GM18519 (cell line): ENCODE data around the gene RTKN2.

Experiments used
- ATAC-seq: cut with Tn5 transposase; IDR thresholded peaks from one replicate; pipeline ENCODE4 v1.9.1; 2021; ENCODE audit warnings: mild to moderate bottlenecking, moderate library complexity; ENCODE audit not compliant: unreplicated experiment, low FRiP score

Gene RTKN2

DNA sequence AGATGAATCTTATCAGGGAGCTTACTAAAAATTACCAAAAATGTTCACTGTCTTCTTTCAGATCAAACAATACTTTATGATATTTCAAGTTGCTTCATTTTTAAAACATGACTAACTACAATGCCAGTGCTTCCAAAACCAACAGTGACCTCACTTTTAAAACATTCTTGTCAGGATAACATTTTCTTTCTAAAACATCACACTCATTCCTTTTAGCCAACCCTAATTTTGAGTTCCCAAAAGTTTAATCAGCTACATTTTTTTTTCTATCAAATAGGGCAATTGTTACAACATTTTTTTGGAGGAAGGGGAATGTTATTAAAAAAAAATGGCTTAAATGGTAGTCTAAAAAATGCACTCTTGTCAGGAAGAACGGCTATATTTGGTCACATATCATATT, 37.3 kb downstream of the RTKN2 start:
- ATAC-seq: no peak

DNA sequence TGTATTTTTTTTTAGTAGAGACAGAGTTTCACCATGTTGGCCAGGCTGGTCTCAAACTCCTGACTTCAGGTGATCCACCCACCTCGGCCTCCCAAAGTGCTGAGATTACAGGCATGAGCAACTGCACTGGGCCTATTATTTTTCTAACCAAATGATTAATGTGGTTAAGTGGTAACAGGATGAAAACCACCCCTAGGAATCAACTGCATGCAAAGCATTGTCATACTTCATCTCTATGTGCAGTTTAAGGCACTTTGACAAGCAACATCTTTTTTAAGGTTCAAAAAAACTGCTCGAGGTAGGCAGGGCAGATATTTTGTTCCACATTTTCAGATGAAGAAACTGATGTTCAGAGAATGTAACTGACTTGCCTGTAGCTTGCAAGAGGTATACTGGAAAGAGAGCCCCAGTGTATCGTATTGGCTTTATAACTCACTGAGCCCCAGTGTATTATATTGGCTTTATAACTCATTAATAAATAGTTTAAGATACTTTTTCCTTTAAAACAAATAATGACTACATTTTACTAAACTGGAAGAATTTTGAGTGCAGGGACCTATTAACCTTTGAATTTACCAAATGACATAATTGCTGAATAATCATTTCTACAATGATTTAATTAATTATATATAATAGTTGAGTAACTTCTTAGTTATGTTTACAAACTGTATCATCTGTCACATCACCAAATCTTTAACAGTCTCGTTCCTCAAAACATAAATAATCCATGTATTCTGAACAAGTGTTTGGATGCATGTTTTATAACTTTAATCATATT, 38.1 kb downstream of the RTKN2 start:
- no peak for ATAC-seq

- ATAC-seq: no peak
Measured at GRCh38 chr10:62225362-62225761, 43.3 kb downstream of the RTKN2 start.

GRCh38 chr10:62224606-62225005, 44.0 kb downstream of the RTKN2 start:
- no peak for ATAC-seq

GRCh38 chr10:62217683-62218082, 51.0 kb downstream of the RTKN2 start:
- ATAC-seq: no peak

DNA sequence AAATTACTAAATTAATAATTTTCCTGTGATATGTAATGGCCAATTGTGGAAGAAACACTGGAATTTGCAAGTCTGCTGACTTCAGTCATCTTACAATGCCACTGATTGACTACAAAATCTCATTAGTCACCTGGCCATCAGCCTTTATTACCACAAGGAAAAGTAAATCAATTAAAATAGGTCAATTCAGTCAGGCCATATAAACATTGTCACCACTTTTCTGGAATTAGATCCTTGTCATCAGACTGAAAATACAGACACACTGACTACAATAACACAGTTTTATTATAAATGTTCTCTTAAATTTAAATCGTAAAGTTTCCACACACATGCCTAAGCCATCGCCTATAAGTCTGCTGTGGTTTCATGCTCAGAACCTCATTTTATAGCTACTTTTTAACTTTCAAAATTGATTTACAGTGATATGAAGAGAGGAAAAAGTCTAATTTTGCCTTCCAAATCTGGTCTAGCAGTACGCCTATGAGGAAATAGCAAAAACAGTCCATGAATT, 54.2 kb downstream of the RTKN2 start:
- no peak for ATAC-seq

DNA sequence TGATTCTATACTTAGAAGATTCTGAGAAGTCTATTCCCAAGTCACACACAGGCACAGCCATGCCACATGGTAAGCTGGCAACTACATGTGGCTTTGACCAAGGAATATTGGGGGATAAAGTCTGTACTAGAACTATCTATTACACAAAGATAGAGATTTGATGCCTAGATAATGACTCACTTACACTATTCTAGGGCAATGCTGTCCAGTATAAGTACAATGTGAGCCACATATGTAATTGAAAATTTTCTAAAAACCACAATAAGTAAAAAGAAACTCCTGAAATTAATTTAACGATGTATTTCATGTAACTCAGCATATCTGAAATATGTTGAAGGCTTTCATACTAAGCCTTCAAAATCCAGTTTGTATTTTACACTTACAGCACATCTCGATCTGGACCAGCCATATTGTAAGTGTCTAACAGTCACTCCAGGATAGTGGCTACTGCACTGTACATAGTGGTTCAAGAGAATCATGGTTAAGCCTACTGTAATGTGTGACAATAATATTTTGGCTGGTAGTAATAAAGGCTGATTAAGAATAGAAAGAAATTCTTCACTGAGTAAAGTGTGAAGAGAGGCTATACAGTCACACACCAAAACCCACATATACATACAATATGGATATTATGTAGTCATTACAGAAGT, 62.8 kb downstream of the RTKN2 start:
- no peak for ATAC-seq

- peak; percentile 69 for ATAC-seq
Measured at GRCh38 chr10:62199584-62199983, 69.1 kb downstream of the RTKN2 start.

DNA sequence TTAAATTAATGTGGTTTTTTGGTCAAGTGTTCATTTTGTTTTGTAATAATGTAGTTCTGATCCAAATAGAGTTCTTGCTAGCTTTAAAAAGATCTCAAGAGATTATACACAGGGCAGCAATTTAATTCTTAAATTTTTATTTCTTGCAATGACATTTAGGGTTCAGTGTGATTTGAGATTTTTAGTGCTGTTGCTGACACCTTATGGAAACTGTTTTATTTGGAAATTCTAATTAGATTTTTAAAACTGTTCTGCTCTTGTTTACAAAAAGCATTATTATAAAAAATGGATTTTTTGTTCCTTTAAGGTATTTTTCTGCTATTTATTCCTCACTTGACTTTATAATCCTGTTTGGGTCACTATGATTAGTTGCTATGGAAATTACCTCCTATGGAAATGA, 72.1 kb downstream of the RTKN2 start:
- ATAC-seq: no peak

DNA sequence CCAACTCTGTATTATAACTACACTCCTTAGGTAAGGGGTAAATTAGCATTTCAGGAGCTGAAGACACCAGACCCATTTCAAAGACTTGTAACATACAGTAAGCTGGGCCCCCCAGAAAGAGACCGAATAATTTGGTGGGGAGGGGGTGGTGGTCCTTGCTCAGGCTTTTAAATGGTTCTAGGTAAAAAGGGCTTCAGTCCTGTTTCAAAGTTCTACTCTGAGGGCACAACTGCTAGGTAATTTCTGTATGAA, 73.0 kb downstream of the RTKN2 start:
- no peak for ATAC-seq

- no peak for ATAC-seq
Measured at GRCh38 chr10:62194924-62195674, 73.5 kb downstream of the RTKN2 start.

GRCh38 chr10:62193479-62193878, 75.2 kb downstream of the RTKN2 start:
- ATAC-seq: no peak

GRCh38 chr10:62189131-62189530, 79.5 kb downstream of the RTKN2 start:
- ATAC-seq: no peak

GRCh38 chr10:62188021-62188616, 80.5 kb downstream of the RTKN2 start:
- no peak for ATAC-seq

- ATAC-seq: no peak
Measured at GRCh38 chr10:62186999-62187675, 81.5 kb downstream of the RTKN2 start.

- ATAC-seq: no peak
Measured at GRCh38 chr10:62185919-62186692, 82.5 kb downstream of the RTKN2 start.

- ATAC-seq: no peak
Measured at GRCh38 chr10:62183857-62184795, 84.5 kb downstream of the RTKN2 start.

- peak; percentile 77 for ATAC-seq
Measured at GRCh38 chr10:62183442-62183841, 85.2 kb downstream of the RTKN2 start.

- ATAC-seq: no peak
Measured at GRCh38 chr10:62182595-62182994, 86.0 kb downstream of the RTKN2 start.
